ENCODE results near the gene PHC2.

Gene PHC2

GRCh38 chr1:33329600-33330305 lies 101.1 kb downstream of the PHC2 start:
- no peak for DNase-seq

- no peak for DNase-seq
Observed at GRCh38 chr1:33328817-33329216, 102.1 kb downstream of the PHC2 start.

GRCh38 chr1:33327587-33328325 lies 103.1 kb downstream of the PHC2 start:
- DNase-seq = no peak

GRCh38 chr1:33326785-33327184 lies 104.1 kb downstream of the PHC2 start:
- DNase-seq = no peak

GRCh38 chr1:33324677-33325575 lies 106.0 kb downstream of the PHC2 start:
- DNase-seq = no peak

GRCh38 chr1:33323663-33324477 lies 107.0 kb downstream of the PHC2 start:
- DNase-seq = no peak

GRCh38 chr1:33322870-33323585 lies 107.9 kb downstream of the PHC2 start:
- no peak for DNase-seq

- DNase-seq = no peak
Observed at GRCh38 chr1:33322109-33322508, 108.8 kb downstream of the PHC2 start.

GRCh38 chr1:33321178-33321577 lies 109.7 kb downstream of the PHC2 start:
- DNase-seq = no peak

- no peak for DNase-seq
Observed at GRCh38 chr1:33320619-33321165, 110.2 kb downstream of the PHC2 start, which contains the start of gene A3GALT2. Gene A3GALT2 (minus strand): TSS chr1:33321098. CDS start chr1:33321098, 0 bp downstream.

- DNase-seq = no peak
Observed at GRCh38 chr1:33319949-33320618, 110.8 kb downstream of the PHC2 start.

- DNase-seq = no peak
Observed at GRCh38 chr1:33319186-33319948, 111.5 kb downstream of the PHC2 start.

- no peak for DNase-seq
Observed at GRCh38 chr1:33317946-33318345, 112.9 kb downstream of the PHC2 start.

- no peak for DNase-seq
Observed at GRCh38 chr1:33317354-33317753, 113.5 kb downstream of the PHC2 start.

GRCh38 chr1:33316601-33317000 lies 114.3 kb downstream of the PHC2 start:
- DNase-seq = no peak

- DNase-seq = no peak
Observed at GRCh38 chr1:33314416-33314815, 116.5 kb downstream of the PHC2 start.

GRCh38 chr1:33312413-33312749 lies 118.5 kb downstream of the PHC2 start:
- no peak for DNase-seq

- DNase-seq = no peak
Observed at GRCh38 chr1:33311706-33312412, 119.0 kb downstream of the PHC2 start.

GRCh38 chr1:33310702-33311101 lies 120.2 kb downstream of the PHC2 start:
- no peak for DNase-seq
